Measurements from ENCODE around the gene LRRC74A.

The LRRC74A gene

GRCh38 chr14:76810525-76810924, 15.7 kb upstream of the LRRC74A start:
- no peak for DNase-seq (ENCODE audit: low spot score)

DNA sequence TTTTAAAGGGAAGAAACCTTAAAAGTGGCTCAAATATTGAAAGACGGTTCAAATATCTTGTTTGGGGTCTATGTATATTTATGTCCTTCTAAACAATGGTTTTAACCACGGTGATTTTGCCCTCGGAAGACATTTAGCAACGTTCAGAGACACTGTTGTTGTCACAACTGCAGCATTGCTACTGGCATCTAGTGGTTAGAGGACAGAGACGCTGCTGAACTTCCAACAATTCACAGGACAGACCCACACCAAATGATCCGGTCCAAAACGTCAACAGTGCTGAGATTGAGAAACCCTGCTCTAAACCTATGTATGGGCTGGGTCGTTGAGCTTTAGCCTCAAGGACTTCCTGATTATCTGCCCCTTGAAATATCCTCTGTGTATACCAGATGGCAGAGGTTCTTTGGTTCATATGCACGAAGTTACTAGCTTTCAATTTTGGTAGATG, 15.2 kb upstream of the LRRC74A start:
- peak; percentile 90 for DNase-seq (ENCODE audit: low spot score)

DNA sequence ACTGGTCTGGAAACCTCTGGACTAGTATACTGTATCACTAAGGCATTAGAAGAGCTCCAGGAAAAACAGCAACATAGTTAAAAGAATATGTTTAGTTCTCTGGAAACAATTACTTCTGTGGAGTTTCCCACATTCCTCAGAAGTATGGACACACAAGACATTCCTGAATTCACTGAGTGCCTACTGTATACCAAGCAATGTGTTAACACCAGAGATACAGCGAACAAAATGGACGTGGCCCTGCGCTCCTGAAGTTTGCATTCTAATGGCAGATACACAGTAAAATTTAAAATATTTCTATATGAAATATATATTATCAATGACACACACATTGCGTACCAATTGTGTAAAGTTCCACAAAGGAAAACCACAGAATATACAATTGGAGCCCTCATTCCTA, 14.6 kb upstream of the LRRC74A start:
- peak; percentile 46 for DNase-seq (ENCODE audit: low spot score)

- no peak for DNase-seq (ENCODE audit: low spot score)
These were observed 14.2 kb upstream of the LRRC74A start for GRCh38 chr14:76812093-76812421.

DNA sequence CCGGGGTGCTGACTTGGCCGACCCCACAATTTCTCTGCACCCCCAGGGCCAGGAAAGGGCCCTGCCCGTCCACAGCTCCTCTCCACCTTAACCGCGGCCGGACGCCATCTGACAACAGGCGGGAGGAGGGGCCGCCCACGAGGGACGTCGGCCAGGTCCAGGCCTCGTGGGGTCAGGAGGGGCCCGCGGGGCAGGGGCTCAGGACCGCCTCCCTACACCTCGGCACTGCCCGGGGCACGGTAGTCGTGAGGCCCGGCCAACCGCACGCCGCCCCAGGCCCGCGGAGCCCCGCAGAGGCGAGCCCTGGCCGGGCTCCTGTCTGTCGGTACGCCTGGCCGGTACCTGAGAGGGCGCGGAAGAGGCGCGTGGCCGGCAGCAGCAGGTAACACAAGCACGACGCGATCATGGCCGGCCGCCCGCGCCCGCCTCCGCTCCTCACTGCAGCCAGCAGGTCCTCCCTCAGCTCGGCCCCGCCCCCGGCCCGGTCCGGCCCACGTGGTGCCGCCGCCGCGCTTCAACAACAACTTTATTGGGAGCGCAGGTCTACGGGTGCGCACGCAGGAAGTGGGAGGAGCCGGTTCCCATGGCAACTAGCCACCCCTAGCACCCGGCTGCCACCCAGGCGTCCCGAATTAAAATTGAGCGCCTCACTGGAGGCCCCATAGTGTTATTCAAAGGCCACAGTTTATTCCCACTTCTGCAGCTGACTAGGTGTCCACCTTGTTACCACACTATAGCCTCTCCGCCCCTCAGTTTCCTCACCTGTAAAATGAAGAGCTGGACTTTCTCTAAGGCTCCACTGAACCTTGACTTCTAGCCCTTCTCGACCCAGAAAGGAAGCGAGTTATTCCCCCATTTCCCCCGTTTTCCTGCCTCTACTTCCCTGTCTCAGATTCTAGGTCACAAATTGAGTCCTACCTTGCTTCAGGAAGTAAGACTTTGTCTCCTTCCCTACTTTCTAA, 13.5 kb upstream of the LRRC74A start, which contains the start of gene ANGEL1:
Gene ANGEL1, minus strand, starts transcription at position 461 of the 962 bp plus-strand sequence. Its CDS starts 55 bp downstream, at position 406.
- DNase-seq (ENCODE audit: low spot score) = peak; percentile 89

DNA sequence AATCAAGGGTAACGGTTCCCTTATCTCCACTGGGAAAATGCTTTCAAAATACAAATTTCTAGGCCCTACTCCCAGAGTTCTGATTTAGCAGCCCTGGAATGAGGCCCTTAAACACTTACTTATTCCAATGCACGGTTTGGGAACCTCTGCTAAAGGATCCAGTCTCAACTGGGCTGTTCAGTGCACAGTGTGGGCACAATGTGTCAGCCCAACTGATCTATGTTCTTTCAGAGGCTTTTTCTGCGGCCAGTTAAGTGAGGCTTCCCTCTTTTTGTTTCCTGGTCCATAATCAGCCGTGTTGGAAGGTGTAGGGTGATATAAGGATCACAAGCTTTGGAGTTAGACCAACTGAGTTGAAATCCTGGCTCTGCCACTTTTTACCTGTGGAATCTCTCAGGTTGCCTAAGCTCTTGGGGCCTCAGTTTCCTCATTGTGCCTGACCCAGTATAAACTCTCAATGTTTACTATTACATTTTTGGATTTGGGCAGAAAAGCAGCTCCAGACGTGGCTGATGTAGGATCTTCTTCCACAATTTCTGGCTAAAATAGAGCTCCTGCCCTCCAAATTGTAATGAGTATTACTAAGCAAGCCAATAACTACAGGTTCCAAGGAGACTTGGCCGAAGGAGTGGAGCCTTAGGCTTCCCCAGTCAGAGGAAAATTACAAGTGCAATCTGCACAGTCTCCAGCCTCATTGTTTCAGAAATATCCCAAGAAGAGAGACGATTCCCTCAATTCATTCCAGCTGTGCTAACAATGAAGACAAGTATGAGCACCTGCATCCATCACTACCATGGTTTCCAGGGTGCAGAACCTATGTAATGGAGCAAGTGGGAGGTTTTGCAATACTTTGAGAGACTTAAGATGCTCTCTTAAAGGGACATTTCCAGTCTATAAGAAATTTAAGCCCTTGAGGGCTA, 11.2 kb upstream of the LRRC74A start:
- DNase-seq (ENCODE audit: low spot score) = no peak

GRCh38 chr14:76820700-76821099, 5.5 kb upstream of the LRRC74A start:
- DNase-seq (ENCODE audit: low spot score) = no peak

GRCh38 chr14:76827696-76828296, 1.6 kb downstream of the LRRC74A start:
- no peak for DNase-seq (ENCODE audit: low spot score)

- no peak for DNase-seq (ENCODE audit: low spot score)
These were observed 2.3 kb downstream of the LRRC74A start for GRCh38 chr14:76828339-76829012.

- peak; percentile 42 for DNase-seq (ENCODE audit: low spot score)
These were observed 2.8 kb downstream of the LRRC74A start for GRCh38 chr14:76829013-76829365.

DNA sequence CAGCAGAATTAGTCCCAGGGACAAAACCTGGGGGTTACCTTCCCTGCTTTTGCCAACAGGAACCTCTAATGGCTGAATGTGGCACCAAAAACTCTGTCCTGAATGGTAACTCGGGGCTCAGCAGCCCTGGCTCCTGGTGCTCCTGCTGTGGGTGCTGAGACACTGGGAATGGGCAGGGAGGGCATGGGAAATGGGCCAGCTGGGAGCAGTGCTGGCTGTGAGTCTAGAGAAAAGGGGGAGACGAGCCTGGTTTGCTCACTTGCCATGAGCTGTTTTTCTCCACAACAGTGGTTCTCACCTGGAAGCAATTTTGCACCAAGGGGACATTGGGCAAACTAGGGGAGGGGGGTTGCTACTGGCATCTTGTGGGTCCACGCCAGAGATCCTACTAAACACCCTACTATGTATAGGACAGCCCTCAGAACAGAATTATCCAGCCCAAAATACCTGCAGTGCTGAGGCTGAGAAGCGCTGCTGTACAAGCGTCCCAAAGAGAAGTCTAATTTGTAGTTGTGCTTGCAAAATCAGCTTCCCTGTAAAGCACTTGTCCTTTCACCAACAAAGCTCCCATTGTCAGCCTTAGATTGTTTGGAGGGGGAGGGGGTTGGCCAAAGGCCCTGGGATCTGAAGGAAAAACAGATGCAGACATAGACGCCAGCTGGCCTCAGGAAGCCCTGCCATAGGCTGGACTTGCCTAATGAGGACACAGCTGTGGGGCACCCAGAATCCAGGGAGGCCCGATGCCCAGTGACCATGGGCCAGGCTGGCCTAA, 3.6 kb downstream of the LRRC74A start:
- peak; percentile 99 for DNase-seq (ENCODE audit: low spot score)

GRCh38 chr14:76830556-76830955, 4.3 kb downstream of the LRRC74A start:
- no peak for DNase-seq (ENCODE audit: low spot score)

DNA sequence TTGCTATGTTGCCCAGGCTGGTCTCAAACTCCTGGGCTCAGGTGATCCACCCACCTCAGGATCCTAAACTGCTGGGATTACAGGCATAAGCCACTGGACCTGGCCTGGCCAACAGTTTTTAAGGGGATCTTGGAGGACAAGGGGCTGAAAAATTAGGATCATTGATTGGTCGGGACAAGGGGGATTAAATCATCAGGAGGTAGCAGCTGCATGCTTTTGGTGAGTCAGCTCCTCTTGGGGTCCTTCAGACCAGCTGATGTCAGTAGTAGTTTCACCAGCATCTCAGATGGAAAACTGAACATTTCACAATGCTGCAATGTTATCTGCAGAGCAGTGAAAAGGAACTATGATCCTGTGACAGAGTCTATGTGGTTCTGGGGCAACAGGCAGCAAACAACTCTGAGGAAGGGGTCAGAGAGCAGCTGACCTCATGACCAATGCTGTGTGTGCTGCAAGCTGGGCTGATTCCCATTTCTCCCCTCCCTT, 6.3 kb downstream of the LRRC74A start:
- peak; percentile 58 for DNase-seq (ENCODE audit: low spot score)

GRCh38 chr14:76833011-76833410, 6.8 kb downstream of the LRRC74A start:
- no peak for DNase-seq (ENCODE audit: low spot score)

DNA sequence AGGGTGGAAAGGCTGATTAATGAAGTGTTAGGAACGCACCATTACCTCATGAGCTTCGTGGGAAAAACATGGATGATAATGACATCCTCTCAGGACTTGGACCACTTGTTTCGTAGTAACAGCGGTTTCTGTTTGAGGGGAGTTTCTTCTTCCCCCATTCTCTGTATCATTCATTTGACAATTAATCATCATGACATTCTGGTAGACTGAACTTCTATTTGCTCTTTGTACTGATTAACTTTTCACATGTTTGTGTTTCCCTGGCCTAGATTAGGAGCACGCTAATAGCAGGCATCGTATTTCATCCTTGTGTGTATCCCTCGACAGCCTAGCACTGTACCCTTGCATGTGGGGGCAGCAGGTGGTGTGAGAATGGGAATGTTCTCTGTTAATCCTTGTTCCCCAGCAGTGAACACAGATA, 8.0 kb downstream of the LRRC74A start:
- no peak for DNase-seq (ENCODE audit: low spot score)

- no peak for DNase-seq (ENCODE audit: low spot score)
These were observed 9.9 kb downstream of the LRRC74A start for GRCh38 chr14:76836029-76836630.

GRCh38 chr14:76837524-76837923, 11.3 kb downstream of the LRRC74A start:
- no peak for DNase-seq (ENCODE audit: low spot score)

- DNase-seq (ENCODE audit: low spot score) = no peak
These were observed 16.2 kb downstream of the LRRC74A start for GRCh38 chr14:76842414-76842813.

- peak; percentile 67 for DNase-seq (ENCODE audit: low spot score)
These were observed 18.0 kb downstream of the LRRC74A start for GRCh38 chr14:76844223-76844622.

- no peak for DNase-seq (ENCODE audit: low spot score)
These were observed 20.3 kb downstream of the LRRC74A start for GRCh38 chr14:76846331-76847047.

Data from pons (tissue), 1 donor.